ENCODE results near the gene CDCP1.

GRCh38 chr3:45124352-45124751 is 21.8 kb downstream of the CDCP1 start:
- TF ChIP-seq POLR2A (IDR thresholded peaks at IDR 0.05) = no peak
- TF ChIP-seq CTCF (IDR thresholded peaks at IDR 0.05 in 8 of 11, conservative IDR thresholded peaks at IDR 0.05 in 3 of 11) = no peak

Data from spleen (tissue), 7 donors.